Endodermal cell (in vitro differentiated cells): ENCODE results near the gene POLE. TPM values are rescaled to one million over a fixed set of nuclear protein-coding genes. Genes with fewer than 3 reads are reported as not detected.

ENCODE experiments used
- DNase-seq: peaks from one replicate; pipeline ENCODE4 v3.0.0-alpha.2; 2017
- H3K27ac ChIP-seq: 2 replicates; pipeline ENCODE4 v1.5.1; 2013; ENCODE audit warnings: mild to moderate bottlenecking, low read depth, low read length, moderate library complexity
- H3K27me3 ChIP-seq: 2 replicates; pipeline ENCODE4 v1.6.1; 2013; ENCODE audit warnings: mild to moderate bottlenecking, low read length, moderate library complexity; ENCODE audit not compliant: insufficient read depth, control insufficient read depth, poor library complexity, severe bottlenecking
- H3K36me3 ChIP-seq: 2 replicates; pipeline ENCODE4 v1.7.0; 2013; ENCODE audit warnings: mild to moderate bottlenecking, low read length, moderate library complexity; ENCODE audit not compliant: control insufficient read depth, insufficient read depth
- H3K4me1 ChIP-seq: one replicate; pipeline ENCODE4 v1.7.0; 2013; ENCODE audit warnings: low read length; ENCODE audit not compliant: control insufficient read depth, insufficient read depth
- H3K4me3 ChIP-seq: 2 replicates; pipeline ENCODE4 v1.5.1; 2013; ENCODE audit warnings: mild to moderate bottlenecking, low read length, moderate library complexity
- H3K9ac ChIP-seq: 2 replicates; pipeline ENCODE4 v1.6.1; 2013; ENCODE audit warnings: mild to moderate bottlenecking, low read length, moderate library complexity; ENCODE audit not compliant: poor library complexity, severe bottlenecking; ENCODE audit errors: extremely low read depth
- H3K9me3 ChIP-seq: 2 replicates; pipeline ENCODE4 v1.6.1; 2013; ENCODE audit warnings: mild to moderate bottlenecking, low read length, moderate library complexity; ENCODE audit not compliant: control insufficient read depth
- H3K27ac Mint-ChIP-seq: 2 replicates; pipeline ENCODE4 v1.8.0; 2020; ENCODE audit warnings: mixed read lengths
- H3K27me3 Mint-ChIP-seq: 2 replicates; pipeline ENCODE4 v1.8.0; 2021; ENCODE audit warnings: mild to moderate bottlenecking, mixed read lengths; ENCODE audit not compliant: insufficient read depth
- H3K36me3 Mint-ChIP-seq: 2 replicates; pipeline ENCODE4 v1.8.0; 2020; ENCODE audit warnings: low read depth, mixed read lengths
- H3K4me1 Mint-ChIP-seq: 2 replicates; pipeline ENCODE4 v1.8.0; 2020; ENCODE audit warnings: mixed read lengths
- H3K4me3 Mint-ChIP-seq: 2 replicates; pipeline ENCODE4 v1.8.0; 2020; ENCODE audit warnings: mild to moderate bottlenecking, moderate library complexity, mixed read lengths
- H3K9me3 Mint-ChIP-seq: 2 replicates; pipeline ENCODE4 v1.8.0; 2020; ENCODE audit warnings: mild to moderate bottlenecking, mixed read lengths
- CTCF ChIP-seq: fragments of 200-600 bp; sonication (generic); conservative IDR thresholded peaks from 2 replicates; pipeline ENCODE4 v1.5.0; 2021; ENCODE audit warnings: antibody characterized with exemption, mild to moderate bottlenecking
- WGBS, 2 experiments: methylation state at CpG; one replicate each; pipeline versions ENCODE4 v1.1.5 to v1.1.7; 2013; ENCODE audit warnings: missing lambda C conversion rate in 2 of 2, mixed read lengths in 1 of 2; ENCODE audit not compliant: insufficient coverage in 1 of 2, insufficient read length in 1 of 2; 5-methylcytosine and 5-hydroxymethylcytosine counted together
- total RNA-seq, 2 donors: library from RNA; stranded (reverse); fragmentation: NEBNext Ultra II Directional in 1 of 2; extraction: Animal tissue kit (Norgen Biotek cat#: 25700) in 1 of 2; gene quantifications; 2 replicates in 1 of 2; 3 replicates in 1 of 2; pipeline ENCODE4 v1.2.1, GENCODE V29; 2021

Gene POLE
- total RNA-seq, 2 donors from 2014 or later = 165 to 212 TPM

DNA sequence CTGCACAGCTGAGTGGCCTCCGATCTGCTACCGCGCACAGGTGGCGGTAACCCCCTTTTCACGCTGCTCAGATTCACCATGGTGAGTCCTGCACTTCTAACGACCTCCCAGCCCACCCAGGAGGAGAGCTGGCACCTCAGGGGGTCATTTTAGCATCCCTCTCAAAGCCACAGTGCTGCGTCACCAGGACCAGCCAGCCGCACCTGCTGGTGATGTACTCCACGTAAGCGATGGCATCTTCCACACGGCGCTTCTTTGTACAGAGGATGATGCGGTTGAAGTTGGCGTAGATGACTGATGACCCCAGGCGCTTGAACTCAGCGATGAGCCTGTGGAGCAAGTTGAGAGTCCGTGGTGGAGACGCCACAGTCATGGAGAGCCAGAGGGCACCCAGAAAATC lies 49.3 kb downstream of the POLE start:
- H3K4me3 Mint-ChIP-seq = no peak overlapping the region
- no peaks in the 10 kb centered on the region for H3K4me1 Mint-ChIP-seq
- H3K36me3 Mint-ChIP-seq = peaks cover 71% of the 10 kb centered on the region
- Histone ChIP-seq H3K4me1 (no peaks in the 10 kb centered on the region), H3K27me3 (no peaks in the 10 kb centered on the region), H3K9ac (no peak overlapping the region), H3K4me3 (no peak overlapping the region), H3K36me3 (peaks cover 88% of the 10 kb centered on the region), H3K27ac (no peak overlapping the region), H3K9me3 (no peaks in the 10 kb centered on the region)
- TF ChIP-seq CTCF = no peak
- no peaks in the 10 kb centered on the region for H3K9me3 Mint-ChIP-seq
- no peaks in the 10 kb centered on the region for H3K27me3 Mint-ChIP-seq
- WGBS, 2 experiments = 92 to 95% methylated on average over 16 to 18 of the region's 18 CpGs
- DNase-seq = no peak
- H3K27ac Mint-ChIP-seq = no peak overlapping the region

DNA sequence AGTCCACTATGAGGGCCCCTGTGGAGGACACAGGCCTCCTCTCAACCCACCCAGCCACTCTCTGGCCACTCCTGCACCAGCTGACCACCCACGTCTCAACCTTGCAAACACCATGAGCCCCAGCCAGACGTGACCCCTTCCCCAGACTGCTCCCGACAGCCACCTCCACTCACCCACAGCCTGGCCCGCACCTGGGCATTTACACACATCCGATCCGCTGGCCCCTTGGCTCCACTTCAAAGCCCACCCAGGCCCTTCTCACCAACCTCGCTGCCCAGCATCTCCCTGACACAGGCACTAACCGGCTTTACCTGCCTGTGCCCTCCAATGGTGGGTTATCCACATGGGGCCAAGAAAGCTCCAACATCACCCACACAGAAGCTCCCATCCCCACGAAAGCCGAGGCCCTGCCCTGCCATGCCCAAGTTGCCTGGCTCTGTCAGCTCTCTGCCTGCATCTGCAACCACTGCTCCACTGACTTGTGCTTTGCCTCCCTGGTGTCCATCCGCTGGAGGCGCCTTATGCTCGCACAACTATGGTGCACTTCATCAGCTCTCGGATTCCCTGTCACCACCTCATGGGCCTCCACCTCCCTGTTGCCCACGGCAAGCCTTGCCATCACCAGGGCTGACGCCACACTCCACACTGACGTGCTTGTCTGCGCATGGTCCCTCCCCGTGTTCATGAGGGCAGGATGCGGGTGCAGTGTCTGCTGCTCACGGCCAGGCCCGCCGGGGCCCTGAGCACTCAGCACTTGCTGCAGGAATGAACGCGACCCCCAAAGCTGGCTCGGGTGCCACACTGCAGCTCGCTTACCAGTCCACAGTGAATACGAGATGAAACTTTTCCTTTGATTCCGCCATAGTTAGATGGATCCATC lies 51.8 kb downstream of the POLE start:
- peak overlapping the region; percentile 48 for H3K27ac Mint-ChIP-seq
- H3K9ac ChIP-seq = no peak overlapping the region
- 92 to 93% methylated on average over 20 to 29 of the region's 29 CpGs for WGBS, 2 experiments
- no peaks in the 10 kb centered on the region for H3K9me3 ChIP-seq
- no peak overlapping the region for H3K4me3 Mint-ChIP-seq
- H3K36me3 ChIP-seq = peaks cover 91% of the 10 kb centered on the region
- no peak for DNase-seq
- peaks cover 85% of the 10 kb centered on the region for H3K36me3 Mint-ChIP-seq
- no peaks in the 10 kb centered on the region for H3K9me3 Mint-ChIP-seq
- no peak overlapping the region for H3K4me3 ChIP-seq
- H3K27me3 ChIP-seq = no peaks in the 10 kb centered on the region
- no peaks in the 10 kb centered on the region for H3K4me1 Mint-ChIP-seq
- no peaks in the 10 kb centered on the region for H3K27me3 Mint-ChIP-seq
- H3K27ac ChIP-seq = no peak overlapping the region
- no peak for TF ChIP-seq CTCF
- H3K4me1 ChIP-seq = no peaks in the 10 kb centered on the region

GRCh38 chr12:132634411-132634990 lies 52.6 kb downstream of the POLE start:
- Mint-ChIP-seq H3K4me3 (no peak overlapping the region), H3K27ac (no peak overlapping the region), H3K4me1 (no peaks in the 10 kb centered on the region), H3K36me3 (peaks cover 93% of the 10 kb centered on the region), H3K27me3 (no peaks in the 10 kb centered on the region), H3K9me3 (no peaks in the 10 kb centered on the region)
- Histone ChIP-seq H3K4me1 (no peaks in the 10 kb centered on the region), H3K4me3 (no peak overlapping the region), H3K27me3 (no peaks in the 10 kb centered on the region), H3K27ac (no peak overlapping the region), H3K36me3 (peaks cover 98% of the 10 kb centered on the region), H3K9ac (no peak overlapping the region), H3K9me3 (no peaks in the 10 kb centered on the region)
- WGBS, 2 experiments = 94 to 96% methylated on average over 15 to 21 of the region's 21 CpGs
- no peak for TF ChIP-seq CTCF
- no peak for DNase-seq
